T1000 (cell line): ENCODE results near the gene MBL2.

Experiments used
- DNase-seq: peaks from one replicate; lab custom pipeline; 2025; ENCODE audit warnings: mixed read lengths; lab: John Stamatoyannopoulos, UW

MBL2 gene

GRCh38 chr10:52771534-52772445 is 794 bp downstream of the MBL2 start:
- DNase-seq = peak; percentile 38

DNA sequence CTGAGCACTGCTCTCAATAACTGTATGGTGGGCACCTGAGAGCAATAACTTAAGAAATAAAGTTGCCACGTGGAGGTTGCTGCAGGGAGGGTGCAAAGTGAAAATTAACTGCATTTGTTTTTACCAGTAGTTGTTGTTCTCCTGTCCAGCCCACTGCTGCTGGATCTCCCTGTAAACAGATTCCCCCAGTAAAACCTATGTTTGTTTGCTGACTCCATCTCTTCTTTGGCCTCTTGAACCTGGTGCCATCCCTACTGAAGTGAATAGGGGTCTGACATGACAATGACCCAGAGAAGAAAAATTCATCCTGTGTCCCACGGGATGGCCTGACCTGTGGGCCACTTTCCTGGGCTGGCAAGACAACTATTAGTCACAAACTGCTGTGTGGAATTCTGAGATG is 1.7 kb downstream of the MBL2 start:
- DNase-seq = no peak

- DNase-seq = no peak
Measured at GRCh38 chr10:52769966-52770365, 2.6 kb downstream of the MBL2 start.

- no peak for DNase-seq
Measured at GRCh38 chr10:52768001-52768532, 4.5 kb downstream of the MBL2 start.

- no peak for DNase-seq
Measured at GRCh38 chr10:52762088-52762487, 10.5 kb downstream of the MBL2 start.

DNA sequence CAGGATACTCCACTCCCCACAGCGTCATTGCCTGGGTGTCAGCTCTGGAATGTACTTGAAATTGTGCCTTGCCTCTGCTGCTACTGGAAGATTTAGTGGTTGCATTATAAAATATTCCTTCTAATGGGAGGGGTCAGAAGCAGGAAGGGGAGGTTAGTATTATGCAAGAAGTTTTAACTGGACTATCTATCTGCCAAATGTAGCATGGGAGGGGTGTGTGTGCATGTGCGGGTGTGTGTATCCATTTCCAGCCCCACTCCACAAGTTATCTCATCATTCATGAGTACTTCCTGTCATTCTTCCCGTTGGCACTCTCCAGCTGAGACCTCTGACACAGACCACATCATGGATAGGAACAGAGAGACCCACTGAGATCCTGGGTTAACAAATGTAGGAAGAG is 13.4 kb downstream of the MBL2 start:
- no peak for DNase-seq

GRCh38 chr10:52758406-52758805 is 14.2 kb downstream of the MBL2 start:
- no peak for DNase-seq

DNA sequence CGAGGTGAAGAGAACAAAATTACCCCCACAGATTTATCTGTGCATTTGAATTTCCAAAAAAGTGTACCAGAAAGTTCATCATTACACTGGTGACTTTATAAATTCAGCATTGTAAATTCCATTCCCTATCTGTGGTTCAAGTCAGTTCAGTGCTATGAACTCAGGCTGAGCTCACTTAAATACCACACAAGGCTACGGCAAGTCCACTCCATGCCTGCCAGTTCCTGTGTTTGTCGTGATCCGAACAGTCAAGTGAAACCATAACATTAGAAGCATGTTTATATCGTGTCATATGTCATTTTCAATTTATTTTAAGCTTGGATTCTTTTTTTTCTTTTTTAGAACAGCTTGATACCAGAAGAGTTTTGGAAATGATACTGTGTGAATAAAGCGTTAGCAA is 14.8 kb downstream of the MBL2 start:
- DNase-seq = no peak

- no peak for DNase-seq
Measured at GRCh38 chr10:52756966-52757365, 15.6 kb downstream of the MBL2 start.

GRCh38 chr10:52756295-52756694 is 16.3 kb downstream of the MBL2 start:
- DNase-seq = no peak

DNA sequence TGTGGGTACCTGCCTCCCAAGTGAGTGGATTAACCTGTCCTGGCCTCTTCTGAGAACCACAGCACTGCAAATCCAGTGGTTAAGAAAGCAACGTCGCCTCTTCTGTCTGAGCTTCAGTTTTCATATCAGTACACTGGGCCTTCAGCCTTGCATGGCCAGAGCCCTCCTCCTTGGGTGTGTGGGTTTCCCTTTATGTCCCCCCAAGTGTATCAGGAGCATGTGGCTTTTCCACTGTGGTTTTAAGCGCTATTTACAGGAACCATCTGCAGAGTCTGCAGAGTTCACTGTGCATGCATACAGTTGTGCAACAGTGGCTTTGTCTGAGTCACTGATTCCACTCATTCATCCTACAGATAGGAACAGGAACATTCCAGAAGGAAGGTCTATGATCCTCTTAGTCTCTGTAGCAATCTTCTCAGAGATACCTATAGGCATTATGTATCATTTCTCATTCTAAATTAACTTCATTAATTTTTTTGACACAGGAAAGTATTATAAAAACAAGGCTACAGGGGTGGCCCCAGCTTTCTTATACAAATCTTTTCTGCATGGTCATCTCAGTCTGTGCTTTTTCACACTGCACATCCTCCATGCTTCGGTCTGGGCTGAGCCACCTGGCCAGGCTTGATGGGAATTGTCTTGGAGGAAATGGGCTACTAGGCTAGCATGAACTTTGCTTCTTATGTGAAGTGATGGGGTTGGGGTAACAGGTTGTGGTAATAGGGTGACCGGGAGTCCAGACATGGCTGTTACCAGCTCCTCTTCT is 17.1 kb downstream of the MBL2 start:
- no peak for DNase-seq

GRCh38 chr10:52752801-52753445 is 19.7 kb downstream of the MBL2 start:
- no peak for DNase-seq

GRCh38 chr10:52752261-52752660 is 20.3 kb downstream of the MBL2 start:
- no peak for DNase-seq

GRCh38 chr10:52751337-52751736 is 21.2 kb downstream of the MBL2 start:
- no peak for DNase-seq

GRCh38 chr10:52750629-52751028 is 22.0 kb downstream of the MBL2 start:
- no peak for DNase-seq

GRCh38 chr10:52747694-52748093 is 24.9 kb downstream of the MBL2 start:
- DNase-seq = no peak

DNA sequence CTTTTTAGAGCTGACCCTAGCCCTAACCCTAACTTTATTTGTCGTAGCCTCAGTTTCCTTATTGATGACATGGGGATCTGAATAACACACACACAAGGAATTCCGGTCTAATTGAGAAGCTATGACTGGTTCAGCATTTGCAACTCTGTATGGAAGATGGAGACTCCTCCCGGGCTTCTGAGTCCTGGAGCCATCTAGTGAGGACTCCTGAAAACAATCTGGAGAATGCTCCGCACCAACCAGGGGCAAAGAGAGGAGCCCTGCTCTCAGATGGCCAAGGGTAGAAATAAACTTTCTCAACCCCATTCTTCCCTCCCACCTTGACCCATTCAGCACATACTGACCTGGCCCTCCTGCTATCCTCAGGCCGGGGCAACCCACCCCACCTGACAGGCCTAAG is 26.4 kb downstream of the MBL2 start:
- no peak for DNase-seq

- no peak for DNase-seq
Measured at GRCh38 chr10:52744057-52744805, 28.4 kb downstream of the MBL2 start.

GRCh38 chr10:52742731-52743130 is 29.9 kb downstream of the MBL2 start:
- no peak for DNase-seq

GRCh38 chr10:52741851-52742250 is 30.7 kb downstream of the MBL2 start:
- DNase-seq = no peak

DNA sequence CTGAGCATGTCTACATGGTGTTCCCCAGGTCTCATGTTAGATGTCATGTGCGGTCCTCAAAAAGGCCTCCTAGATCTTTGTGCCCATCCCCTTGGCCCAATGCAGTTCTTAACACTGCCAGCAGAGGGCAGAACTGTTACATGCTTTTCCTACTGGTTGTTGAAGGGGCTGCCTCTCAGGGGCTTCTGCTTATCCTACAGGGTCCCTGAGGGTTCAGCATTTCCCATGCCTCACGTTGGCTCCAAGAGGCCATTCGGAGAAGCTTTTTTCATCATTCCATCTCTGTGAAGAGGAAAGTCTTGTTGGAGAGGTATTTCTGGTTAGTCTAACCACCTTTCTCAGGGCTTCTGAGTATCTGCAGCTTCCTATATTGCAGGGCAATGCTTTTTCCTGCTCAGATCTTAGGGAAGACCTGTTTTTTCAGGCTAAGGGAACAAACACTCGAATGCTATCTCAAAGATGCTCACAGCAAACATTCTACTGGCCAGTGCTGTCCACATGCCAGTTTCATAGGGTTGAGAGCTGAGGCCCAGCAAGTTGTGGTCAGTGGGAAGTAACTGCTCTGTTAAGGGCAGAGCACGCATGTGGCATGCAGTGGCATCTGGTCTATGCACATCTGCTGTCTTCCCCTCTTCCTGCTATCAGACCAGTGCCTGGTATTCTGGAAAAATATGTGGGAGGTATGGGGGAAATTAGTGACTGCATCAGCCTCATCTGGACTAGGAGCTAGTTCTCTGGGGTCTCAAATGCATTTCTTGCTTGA is 31.5 kb downstream of the MBL2 start:
- peak; percentile 36 for DNase-seq
